Measurements from ENCODE around the gene TXNRD1.

TXNRD1 gene

DNA sequence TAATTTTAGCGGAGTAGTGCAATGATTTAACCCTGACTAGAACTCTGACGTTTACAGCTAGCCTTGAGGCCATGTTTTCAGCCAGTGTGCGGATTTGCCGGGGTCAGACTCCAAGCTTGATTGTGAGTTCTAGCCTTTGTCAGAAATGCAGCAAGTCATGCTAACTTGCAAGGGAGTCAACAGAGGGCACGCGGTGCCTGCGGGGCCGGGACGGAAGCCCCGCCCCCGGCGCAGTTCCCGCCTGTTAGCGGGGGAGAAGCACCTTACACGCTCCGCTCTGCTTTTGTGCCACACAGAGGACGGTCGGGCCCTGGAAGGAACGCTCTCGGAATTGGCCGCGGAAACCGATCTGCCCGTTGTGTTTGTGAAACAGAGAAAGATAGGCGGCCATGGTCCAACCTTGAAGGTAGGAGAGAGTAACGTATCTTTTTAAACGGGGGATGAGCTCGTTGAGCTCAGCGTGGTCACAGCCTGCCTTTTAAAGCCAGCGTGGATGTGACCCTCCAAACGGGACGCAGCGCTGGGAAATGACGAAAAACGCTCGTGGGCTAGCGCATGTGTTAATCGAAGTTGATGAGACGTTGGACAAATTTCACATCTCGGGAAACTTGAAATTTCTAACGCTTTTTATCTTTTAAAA is 73.2 kb downstream of the TXNRD1 start (continued):
- no peak for TF ChIP-seq ZBTB1 (tag by site-specific recombination; IDR thresholded peaks at IDR 0.05)
- TF ChIP-seq, protein P1, sequence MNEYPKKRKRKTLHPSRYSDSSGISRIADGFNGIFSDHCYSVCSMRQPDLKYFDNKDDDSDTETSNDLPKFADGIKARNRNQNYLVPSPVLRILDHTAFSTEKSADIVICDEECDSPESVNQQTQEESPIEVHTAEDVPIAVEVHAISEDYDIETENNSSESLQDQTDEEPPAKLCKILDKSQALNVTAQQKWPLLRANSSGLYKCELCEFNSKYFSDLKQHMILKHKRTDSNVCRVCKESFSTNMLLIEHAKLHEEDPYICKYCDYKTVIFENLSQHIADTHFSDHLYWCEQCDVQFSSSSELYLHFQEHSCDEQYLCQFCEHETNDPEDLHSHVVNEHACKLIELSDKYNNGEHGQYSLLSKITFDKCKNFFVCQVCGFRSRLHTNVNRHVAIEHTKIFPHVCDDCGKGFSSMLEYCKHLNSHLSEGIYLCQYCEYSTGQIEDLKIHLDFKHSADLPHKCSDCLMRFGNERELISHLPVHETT (tag by site-specific recombination; IDR thresholded peaks at IDR 0.05), result no peak; the same call in 1 of the 2 replicates
- peak; percentile 79 for TF ChIP-seq SP2 (tag by site-specific recombination; IDR thresholded peaks at IDR 0.05)
- peak; percentile 58 for TF ChIP-seq SCRT2 (tag by site-specific recombination; IDR thresholded peaks at IDR 0.05)
- peak; percentile 38 for TF ChIP-seq ZNF596 (tag by site-specific recombination; IDR thresholded peaks at IDR 0.05)
- TF ChIP-seq KLF8 (tag by site-specific recombination; IDR thresholded peaks at IDR 0.05), result peak; percentile 71; the same call in 1 of the 2 replicates
- TF ChIP-seq TRIM28 (IDR thresholded peaks at IDR 0.05; ENCODE audit: borderline replicate concordance, low read length), result peak; percentile 86; the same call in 1 of the 2 replicates
- no peak for TF ChIP-seq ZNF19 (tag by site-specific recombination; IDR thresholded peaks at IDR 0.05; ENCODE audit: low read depth)
- no peak for TF ChIP-seq ZNF202 (tag by site-specific recombination; IDR thresholded peaks at IDR 0.05; ENCODE audit: borderline replicate concordance)
- peak; percentile 75 for TF ChIP-seq SP3 (tag by site-specific recombination; IDR thresholded peaks at IDR 0.05)
- TF ChIP-seq ZNF18 (tag by site-specific recombination; IDR thresholded peaks at IDR 0.05), result 0 out of 2 replicates have a peak, but pooled peaks have one; percentile 10
- no peak for TF ChIP-seq ZNF274 (IDR thresholded peaks at IDR 0.05; ENCODE audit: low read length)
- TF ChIP-seq ZNF274 (tag by site-specific recombination; IDR thresholded peaks at IDR 0.05; ENCODE audit: borderline replicate concordance), result no peak
- peak; percentile 68 for TF ChIP-seq ZNF366 (tag by site-specific recombination; conservative IDR thresholded peaks at IDR 0.05)
- no peak for TF ChIP-seq ZNF785 (tag by site-specific recombination; IDR thresholded peaks at IDR 0.05)
- TF ChIP-seq, protein P2, sequence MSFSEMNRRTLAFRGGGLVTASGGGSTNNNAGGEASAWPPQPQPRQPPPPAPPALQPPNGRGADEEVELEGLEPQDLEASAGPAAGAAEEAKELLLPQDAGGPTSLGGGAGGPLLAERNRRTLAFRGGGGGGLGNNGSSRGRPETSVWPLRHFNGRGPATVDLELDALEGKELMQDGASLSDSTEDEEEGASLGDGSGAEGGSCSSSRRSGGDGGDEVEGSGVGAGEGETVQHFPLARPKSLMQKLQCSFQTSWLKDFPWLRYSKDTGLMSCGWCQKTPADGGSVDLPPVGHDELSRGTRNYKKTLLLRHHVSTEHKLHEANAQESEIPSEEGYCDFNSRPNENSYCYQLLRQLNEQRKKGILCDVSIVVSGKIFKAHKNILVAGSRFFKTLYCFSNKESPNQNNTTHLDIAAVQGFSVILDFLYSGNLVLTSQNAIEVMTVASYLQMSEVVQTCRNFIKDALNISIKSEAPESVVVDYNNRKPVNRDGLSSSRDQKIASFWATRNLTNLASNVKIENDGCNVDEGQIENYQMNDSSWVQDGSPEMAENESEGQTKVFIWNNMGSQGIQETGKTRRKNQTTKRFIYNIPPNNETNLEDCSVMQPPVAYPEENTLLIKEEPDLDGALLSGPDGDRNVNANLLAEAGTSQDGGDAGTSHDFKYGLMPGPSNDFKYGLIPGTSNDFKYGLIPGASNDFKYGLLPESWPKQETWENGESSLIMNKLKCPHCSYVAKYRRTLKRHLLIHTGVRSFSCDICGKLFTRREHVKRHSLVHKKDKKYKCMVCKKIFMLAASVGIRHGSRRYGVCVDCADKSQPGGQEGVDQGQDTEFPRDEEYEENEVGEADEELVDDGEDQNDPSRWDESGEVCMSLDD (tag by site-specific recombination; IDR thresholded peaks at IDR 0.05), result no peak
- no peak for TF ChIP-seq RBAK (tag by site-specific recombination; IDR thresholded peaks at IDR 0.05)
- no peak for TF ChIP-seq YY2 (tag by site-specific recombination; IDR thresholded peaks at IDR 0.05)
- no peak for TF ChIP-seq ZNF16 (tag by site-specific recombination; IDR thresholded peaks at IDR 0.05; ENCODE audit: low read depth)
- TF ChIP-seq, protein P3, sequence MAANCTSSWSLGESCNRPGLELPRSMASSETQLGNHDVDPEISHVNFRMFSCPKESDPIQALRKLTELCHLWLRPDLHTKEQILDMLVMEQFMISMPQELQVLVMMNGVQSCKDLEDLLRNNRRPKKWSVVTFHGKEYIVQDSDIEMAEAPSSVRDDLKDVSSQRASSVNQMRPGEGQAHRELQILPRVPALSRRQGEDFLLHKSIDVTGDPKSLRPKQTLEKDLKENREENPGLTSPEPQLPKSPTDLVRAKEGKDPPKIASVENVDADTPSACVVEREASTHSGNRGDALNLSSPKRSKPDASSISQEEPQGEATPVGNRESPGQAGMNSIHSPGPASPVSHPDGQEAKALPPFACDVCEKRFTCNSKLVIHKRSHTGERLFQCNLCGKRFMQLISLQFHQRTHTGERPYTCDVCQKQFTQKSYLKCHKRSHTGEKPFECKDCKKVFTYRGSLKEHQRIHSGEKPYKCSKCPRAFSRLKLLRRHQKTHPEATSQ (tag by site-specific recombination; IDR thresholded peaks at IDR 0.05), result no peak
- peak; percentile 31; the same call in 1 of the 2 replicates for TF ChIP-seq ZNF843 (tag by site-specific recombination; IDR thresholded peaks at IDR 0.05)
- no peak for TF ChIP-seq ZNF549 (tag by site-specific recombination; IDR thresholded peaks at IDR 0.05)
- TF ChIP-seq HOXA7 (CRISPR knock-in tag; IDR thresholded peaks at IDR 0.05; ENCODE audit: borderline replicate concordance), result no peak
- peak; percentile 96 for TF ChIP-seq ZNF600 (tag by site-specific recombination; IDR thresholded peaks at IDR 0.05)
- peak; percentile 29; the same call in 1 of the 2 replicates for TF ChIP-seq IKZF3 (tag by site-specific recombination; IDR thresholded peaks at IDR 0.05)
- TF ChIP-seq ZNF624 (tag by site-specific recombination; IDR thresholded peaks at IDR 0.05), result no peak; the same call in 1 of the 2 replicates
- TF ChIP-seq, protein P4, sequence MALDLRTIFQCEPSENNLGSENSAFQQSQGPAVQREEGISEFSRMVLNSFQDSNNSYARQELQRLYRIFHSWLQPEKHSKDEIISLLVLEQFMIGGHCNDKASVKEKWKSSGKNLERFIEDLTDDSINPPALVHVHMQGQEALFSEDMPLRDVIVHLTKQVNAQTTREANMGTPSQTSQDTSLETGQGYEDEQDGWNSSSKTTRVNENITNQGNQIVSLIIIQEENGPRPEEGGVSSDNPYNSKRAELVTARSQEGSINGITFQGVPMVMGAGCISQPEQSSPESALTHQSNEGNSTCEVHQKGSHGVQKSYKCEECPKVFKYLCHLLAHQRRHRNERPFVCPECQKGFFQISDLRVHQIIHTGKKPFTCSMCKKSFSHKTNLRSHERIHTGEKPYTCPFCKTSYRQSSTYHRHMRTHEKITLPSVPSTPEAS (tag by site-specific recombination; IDR thresholded peaks at IDR 0.05), result no peak
- peak; percentile 61; the same call in 1 of the 2 replicates for TF ChIP-seq GLIS1 (tag by site-specific recombination; IDR thresholded peaks at IDR 0.05)
- no peak for TF ChIP-seq ZFP41 (tag by site-specific recombination; IDR thresholded peaks at IDR 0.05; ENCODE audit: borderline replicate concordance)
- TF ChIP-seq ZNF416 (tag by site-specific recombination; IDR thresholded peaks at IDR 0.05), result no peak
- no peak for TF ChIP-seq ZNF214 (tag by site-specific recombination; IDR thresholded peaks at IDR 0.05; ENCODE audit: borderline replicate concordance)
- TF ChIP-seq ZIC2 (tag by site-specific recombination; IDR thresholded peaks at IDR 0.05), result no peak
- TF ChIP-seq ZSCAN23 (tag by site-specific recombination; IDR thresholded peaks at IDR 0.05), result no peak
- TF ChIP-seq ZNF423 (tag by site-specific recombination; IDR thresholded peaks at IDR 0.05), result no peak
- TF ChIP-seq ZNF521 (tag by site-specific recombination; IDR thresholded peaks at IDR 0.05), result no peak
